Uterus (tissue), 4 donors: ENCODE results near the gene RASSF1. TPM values are rescaled to one million over a fixed set of nuclear protein-coding genes. Genes with fewer than 3 reads are reported as not detected.
"Not testable (repeated sequence)": the region's sequence is repeated elsewhere in the genome, so short reads cannot be mapped to it uniquely, and the experiment has no call there.

ENCODE experiments used
- DNase-seq, 2 donors: peaks; one replicate each; pipeline ENCODE4 v3.0.0-alpha.2; 2019 to 2020
- H3K27ac ChIP-seq, 2 donors: fragments of 200-600 bp; sonication (generic); 1 replicate in 1 of 2; 2 replicates in 1 of 2; pipeline ENCODE4 v1.5.1; 2016 to 2018
- H3K27me3 ChIP-seq, 2 donors: fragments of 200-600 bp; sonication (generic); one replicate each; pipeline ENCODE4 v1.5.1; 2018 to 2019; ENCODE audit warnings: control low read depth in 1 of 2
- H3K36me3 ChIP-seq, 2 donors: fragments of 200-600 bp; sonication (generic); one replicate each; pipeline ENCODE4 v1.5.1; 2019; ENCODE audit warnings: control low read depth in 1 of 2
- H3K4me1 ChIP-seq, 2 donors: fragments of 200-600 bp; sonication (generic); one replicate each; pipeline ENCODE4 v1.5.1; 2018 to 2019; ENCODE audit warnings: control low read depth in 1 of 2
- H3K4me3 ChIP-seq, 2 donors: fragments of 200-600 bp; sonication (generic); 1 replicate in 1 of 2; 2 replicates in 1 of 2; pipeline ENCODE4 v1.5.1; 2018 to 2019; ENCODE audit warnings: mild to moderate bottlenecking in 1 of 2
- H3K9me3 ChIP-seq, 2 donors: fragments of 200-600 bp; sonication (generic); one replicate each; pipeline ENCODE4 v1.5.1; 2019; ENCODE audit warnings: control low read depth in 1 of 2
- CTCF ChIP-seq, 4 experiments: fragments of 200-600 bp in 2 of 4; fragments of 450-650 bp in 2 of 4; sonication (generic) in 2 of 4; IDR thresholded peaks; one replicate each; pipeline ENCODE4 v1.5.1; 2016 to 2019; ENCODE audit warnings: antibody characterized with exemption in 4 of 4, mild to moderate bottlenecking in 2 of 4, moderate library complexity in 1 of 4
- POLR2A ChIP-seq, 2 donors: fragments of 450-650 bp; IDR thresholded peaks; one replicate each; pipeline ENCODE4 v1.6.1; 2016; ENCODE audit warnings: antibody characterized with exemption in 2 of 2, mild to moderate bottlenecking in 1 of 2, moderate library complexity in 1 of 2
- intact Hi-C: fragments of 100-400 bp; cut with DNase I; formaldehyde crosslinking; loops from one replicate; pipeline ENCODE4 v1.15.1; 2023; ENCODE audit warnings: low total_unique reads
- total RNA-seq, 4 donors: library from RNA; depleted of rRNA in 3 of 4; stranded (reverse); fragments of >200 nt in 3 of 4; gene quantifications; one replicate each; pipeline versions ENCODE4 v1.1.0 to v1.2.4, GENCODE V29; 2014 to 2023
- donor health status: DM: yes; HTN: yes; CAD: no.

Gene RASSF1
- total RNA-seq, 4 donors from 2014 or later = 42.1 to 114 (median 44.6) TPM

- intact Hi-C loops = no loop called here
Measured at GRCh38 chr3:50287262-50287661, 53.4 kb downstream of the RASSF1 start.

DNA sequence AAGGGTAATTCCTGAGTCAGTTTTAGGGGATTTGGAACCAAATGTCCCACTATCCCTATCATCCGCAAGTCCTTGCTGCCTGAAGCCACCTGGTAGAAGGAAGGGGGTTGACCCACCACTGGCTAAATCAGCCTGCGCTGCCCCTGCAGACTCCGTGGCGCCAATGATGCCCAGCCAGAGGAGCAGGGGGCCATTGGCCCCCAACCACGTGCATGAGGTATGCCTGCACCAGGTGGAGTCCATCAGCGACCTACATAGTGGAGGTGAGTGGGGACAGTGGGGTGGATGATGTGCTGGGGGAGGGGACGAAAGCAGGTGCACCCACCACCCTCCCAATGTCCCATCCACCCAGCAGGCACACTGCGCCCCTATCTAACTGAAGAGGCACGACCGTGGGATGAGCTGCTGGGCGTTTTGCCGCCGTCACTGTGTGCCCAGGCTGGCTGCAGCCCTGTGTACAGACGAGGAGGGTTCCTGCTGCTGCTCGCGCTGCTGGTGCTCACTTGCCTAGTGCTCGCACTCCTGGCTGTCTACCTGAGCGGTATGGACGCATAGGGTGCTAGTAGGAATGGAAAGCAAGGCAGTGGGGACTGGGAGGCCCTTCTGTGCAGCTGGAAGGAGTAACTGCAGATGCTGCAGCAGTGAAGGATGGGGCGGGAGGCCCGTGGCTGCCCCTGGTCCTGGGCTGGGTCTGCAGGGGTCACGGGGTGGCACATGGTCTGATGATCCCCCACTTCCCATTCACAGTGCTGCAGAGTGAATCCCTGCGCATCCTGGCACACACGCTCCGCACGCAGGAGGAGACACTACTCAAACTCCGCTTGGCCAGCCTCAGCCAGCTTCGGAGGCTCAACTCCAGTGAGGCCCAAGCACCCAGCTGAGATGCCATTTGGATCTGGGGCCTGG, 54.1 kb downstream of the RASSF1 start:
- Histone ChIP-seq H3K9me3 (no peaks in the 10 kb centered on the region), H3K4me1 (peaks cover 0 to 7% of the 10 kb centered on the region in 2 donors), H3K27ac (no peak overlapping the region), H3K27me3 (no peaks in the 10 kb centered on the region), H3K36me3 (no peaks in the 10 kb centered on the region), H3K4me3 (no peak overlapping the region)
- TF ChIP-seq CTCF (IDR thresholded peaks at IDR 0.05) = no peak
- intact Hi-C loops = no loop called here
- DNase-seq = no peak

More at GRCh38 chr3:50287262-50287661, 53.4 kb downstream of the RASSF1 start:
- no peak overlapping the region for H3K27ac ChIP-seq
- no peaks in the 10 kb centered on the region for H3K27me3 ChIP-seq
- no peak overlapping the region for H3K4me3 ChIP-seq
- peaks cover 0 to 9% of the 10 kb centered on the region in 2 donors for H3K4me1 ChIP-seq
- TF ChIP-seq CTCF (IDR thresholded peaks at IDR 0.05) (no peak), POLR2A (IDR thresholded peaks at IDR 0.05) (no peak)
- no peaks in the 10 kb centered on the region for H3K36me3 ChIP-seq
- H3K9me3 ChIP-seq = no peaks in the 10 kb centered on the region
- no peak for DNase-seq

DNA sequence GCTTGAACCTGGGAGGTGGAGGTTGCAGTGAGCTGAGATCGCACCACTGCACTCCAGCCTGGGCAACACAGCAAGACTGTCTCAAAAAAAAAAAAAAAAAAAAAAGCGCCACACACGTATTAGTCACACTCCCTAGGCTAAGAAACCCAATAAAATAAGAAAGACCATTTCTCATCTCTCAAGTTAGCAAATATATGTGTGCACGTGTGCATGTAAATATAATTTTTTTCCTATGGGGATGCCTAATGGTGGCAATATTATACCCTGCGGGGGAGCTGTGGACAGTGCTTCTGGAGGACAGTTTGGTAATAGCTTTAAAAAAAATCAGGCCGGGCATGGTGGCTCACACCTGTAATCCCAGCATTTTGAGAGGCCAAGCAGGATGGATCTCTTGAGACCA, 56.5 kb downstream of the RASSF1 start:
- H3K27me3 ChIP-seq, H3K4me1 ChIP-seq, H3K9me3 ChIP-seq, H3K27ac ChIP-seq, DNase-seq, H3K4me3 ChIP-seq, intact Hi-C loops, H3K36me3 ChIP-seq: not testable (repeated sequence)

Other genes with a start within 250 kb of the RASSF1 start
- gene SEMA3F, start 185.5 kb downstream of the RASSF1 start, total RNA-seq = 10 to 100 TPM; 10.5 to 33.1 (median 12.9) TPM
- gene GNAT1, start 149.2 kb downstream of the RASSF1 start, total RNA-seq = not detected
- 1 to 10 TPM in 1 of 4 donors, under 1 TPM in 1, not detected in 2; 0.69 to 4.1 TPM for gene SLC38A3, start 135.6 kb downstream of the RASSF1 start, total RNA-seq
- gene GNAI2, start 104.6 kb downstream of the RASSF1 start, total RNA-seq = 100 to 1,000 TPM; 123 to 325 (median 173) TPM
- gene SEMA3B, start 71.7 kb downstream of the RASSF1 start, total RNA-seq = 100 to 1,000 TPM in 1 of 4 donors, 10 to 100 TPM in 3; 24.1 to 113 (median 77.2) TPM
- 1 to 10 TPM in 1 of 4 donors, under 1 TPM in 1, not detected in 2; 0.90 to 1.5 TPM for gene LSMEM2, start 61.7 kb downstream of the RASSF1 start, total RNA-seq
- 10 to 100 TPM; 14.1 to 81.5 (median 25.1) TPM for gene IFRD2, start 48.4 kb downstream of the RASSF1 start, total RNA-seq
- 1 to 10 TPM in 3 of 4 donors, not detected in 1; 1.9 to 3.9 (median 3.3) TPM for gene HYAL3, start 41.4 kb downstream of the RASSF1 start, total RNA-seq
- 10 to 100 TPM in 3 of 4 donors, 1 to 10 TPM in 1; 4.7 to 33.5 (median 24.0) TPM for gene NAA80, start 41.4 kb downstream of the RASSF1 start, total RNA-seq
- gene HYAL1, start 37.3 kb downstream of the RASSF1 start, total RNA-seq = 10 to 100 TPM in 3 of 4 donors, 1 to 10 TPM in 1; 2.1 to 30.5 (median 22.1) TPM
- 100 to 1,000 TPM; 112 to 289 (median 166) TPM for gene HYAL2, start 18.1 kb downstream of the RASSF1 start, total RNA-seq
- 10 to 100 TPM in 3 of 4 donors, 1 to 10 TPM in 1; 9.0 to 25.1 (median 21.3) TPM for gene TUSC2, start 12.6 kb downstream of the RASSF1 start, total RNA-seq
- gene ZMYND10, start 4.9 kb upstream of the RASSF1 start, total RNA-seq = 10 to 100 TPM in 1 of 4 donors, 1 to 10 TPM in 3; 1.5 to 11.4 (median 4.9) TPM
- 10 to 100 TPM; 11.8 to 26.2 (median 16.0) TPM for gene NPRL2, start 9.9 kb upstream of the RASSF1 start, total RNA-seq
- 10 to 100 TPM in 2 of 4 donors, 1 to 10 TPM in 2; 3.6 to 23.8 (median 11.3) TPM for gene CYB561D2, start 10.0 kb upstream of the RASSF1 start, total RNA-seq
- gene TMEM115, start 18.7 kb upstream of the RASSF1 start, total RNA-seq = 10 to 100 TPM; 24.1 to 61.7 (median 37.0) TPM
- 1 to 10 TPM in 2 of 4 donors, under 1 TPM in 1, not detected in 1; under 0.01 to 6.1 (median 5.3) TPM for gene CACNA2D2, start 162.8 kb upstream of the RASSF1 start, total RNA-seq
- 10 to 100 TPM in 3 of 4 donors, 1 to 10 TPM in 1; 7.1 to 21.0 (median 20.7) TPM for gene C3orf18, start 226.9 kb upstream of the RASSF1 start, total RNA-seq
- gene HEMK1, start 228.7 kb upstream of the RASSF1 start, total RNA-seq = 10 to 100 TPM in 2 of 4 donors, 1 to 10 TPM in 1, under 1 TPM in 1; 0.77 to 26.5 (median 11.4) TPM